Activated T-helper 1 cell treated with anti-CD3 and anti-CD28 coated beads, Interleukin-12 subunit alpha, Interleukin-12 subunit beta, Interleukin-2, Interleukin-4 antibody, amounts not matched to agents 30 ng/mL and 10 ng/mL and 1 ng/mL, durations not matched to agents 14 hours and 24 hours and 36 hours (primary cell): Measurements from ENCODE around the gene MCEMP1. TPM values are rescaled to one million over a fixed set of nuclear protein-coding genes. Genes with fewer than 3 reads are reported as not detected.

Source experiments
- DNase-seq: peaks from one replicate; pipeline ENCODE4 v3.0.0; 2021; ENCODE audit warnings: low spot score
- H3K27ac Mint-ChIP-seq: one replicate; pipeline ENCODE4 v1.8.0; 2021; ENCODE audit warnings: mild to moderate bottlenecking, mixed read lengths
- H3K27me3 Mint-ChIP-seq: one replicate; pipeline ENCODE4 v1.8.0; 2022; ENCODE audit warnings: mild to moderate bottlenecking, moderate library complexity, mixed read lengths; ENCODE audit not compliant: insufficient read depth
- H3K36me3 Mint-ChIP-seq: one replicate; pipeline ENCODE4 v1.8.0; 2021; ENCODE audit warnings: low read depth, mixed read lengths
- H3K4me1 Mint-ChIP-seq: one replicate; pipeline ENCODE4 v1.8.0; 2021; ENCODE audit warnings: low read depth, mixed read lengths
- H3K4me3 Mint-ChIP-seq: one replicate; pipeline ENCODE4 v1.8.0; 2021; ENCODE audit warnings: mild to moderate bottlenecking, moderate library complexity, mixed read lengths
- H3K9me3 Mint-ChIP-seq: one replicate; pipeline ENCODE4 v1.8.0; 2021; ENCODE audit warnings: mixed read lengths
- intact Hi-C: fragments of 100-400 bp; cut with micrococcal nuclease; formaldehyde crosslinking; loops from one replicate; pipeline ENCODE4 v1.15.1; 2024
- total RNA-seq: library from RNA; stranded (reverse); gene quantifications from 2 replicates; pipeline ENCODE4 v1.2.3, GENCODE V29; 2022

MCEMP1 gene
- total RNA-seq, 1 donor from 2014 or later = not detected

DNA sequence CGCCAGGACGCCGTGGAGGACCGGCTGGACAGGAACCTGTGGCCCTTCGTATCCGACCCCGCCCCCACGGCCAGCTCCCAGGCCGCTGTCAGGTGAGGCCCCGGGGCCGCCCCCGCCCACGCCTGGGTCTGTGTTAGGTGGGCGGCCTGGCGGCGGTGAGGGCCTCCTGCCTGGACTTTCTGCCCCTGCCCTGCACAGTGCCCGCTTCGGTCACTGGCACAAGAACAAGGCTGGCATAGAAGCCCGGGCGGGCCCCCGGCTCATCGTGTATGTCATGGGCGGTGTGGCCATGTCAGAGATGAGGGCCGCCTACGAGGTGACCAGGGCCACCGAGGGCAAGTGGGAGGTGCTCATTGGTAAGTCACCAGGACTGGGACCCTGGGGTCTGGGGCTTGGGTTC is 29.7 kb upstream of the MCEMP1 start:
- peaks cover 5% of the 10 kb centered on the region for H3K27me3 Mint-ChIP-seq
- no peaks in the 10 kb centered on the region for H3K9me3 Mint-ChIP-seq
- no peak overlapping the region for H3K4me3 Mint-ChIP-seq
- H3K4me1 Mint-ChIP-seq = peaks cover 2% of the 10 kb centered on the region
- no peak for DNase-seq
- no peak overlapping the region for H3K27ac Mint-ChIP-seq
- intact Hi-C loops = no loop called here
- peaks cover 5% of the 10 kb centered on the region for H3K36me3 Mint-ChIP-seq

DNA sequence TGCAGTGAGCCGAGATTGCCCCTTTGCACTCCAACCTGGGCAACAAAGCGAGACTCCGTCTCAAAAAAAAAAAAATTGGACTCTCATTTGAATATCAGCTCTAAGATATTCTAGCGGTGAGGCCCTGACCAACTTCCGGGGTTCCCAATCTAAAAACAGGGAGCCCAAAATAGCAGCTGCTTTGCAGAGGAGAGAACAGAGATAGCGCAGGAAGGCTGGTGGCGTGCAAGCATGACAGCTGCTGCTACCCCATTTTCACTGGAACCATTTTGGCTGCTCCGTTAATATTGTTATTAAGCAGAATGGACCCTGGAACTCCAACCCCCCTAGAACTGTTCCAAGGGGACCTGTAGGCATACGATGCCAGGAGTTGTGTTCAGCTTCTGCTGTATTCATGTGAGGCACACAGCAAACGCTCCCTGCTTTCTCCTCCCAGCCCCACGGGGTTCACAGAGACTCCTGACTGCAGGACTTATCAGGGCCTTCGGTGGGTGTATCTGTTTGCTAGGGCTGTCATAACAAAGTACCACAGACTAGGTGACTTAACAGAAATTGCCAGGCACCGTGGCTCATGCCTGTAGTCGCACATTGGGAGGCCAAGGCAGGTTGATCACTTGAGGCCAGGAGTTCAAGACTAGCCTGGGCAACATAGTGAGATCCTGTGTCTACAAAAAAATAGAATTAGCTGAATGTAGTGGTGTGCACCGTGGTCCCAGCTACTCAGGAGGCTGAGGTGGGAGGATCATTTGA is 28.4 kb upstream of the MCEMP1 start:
- no peaks in the 10 kb centered on the region for H3K9me3 Mint-ChIP-seq
- intact Hi-C loops = no loop called here
- peaks cover 5% of the 10 kb centered on the region for H3K36me3 Mint-ChIP-seq
- H3K4me1 Mint-ChIP-seq = peaks cover 6% of the 10 kb centered on the region
- no peak overlapping the region for H3K4me3 Mint-ChIP-seq
- peaks cover 7% of the 10 kb centered on the region for H3K27me3 Mint-ChIP-seq
- no peak for DNase-seq
- no peak overlapping the region for H3K27ac Mint-ChIP-seq

DNA sequence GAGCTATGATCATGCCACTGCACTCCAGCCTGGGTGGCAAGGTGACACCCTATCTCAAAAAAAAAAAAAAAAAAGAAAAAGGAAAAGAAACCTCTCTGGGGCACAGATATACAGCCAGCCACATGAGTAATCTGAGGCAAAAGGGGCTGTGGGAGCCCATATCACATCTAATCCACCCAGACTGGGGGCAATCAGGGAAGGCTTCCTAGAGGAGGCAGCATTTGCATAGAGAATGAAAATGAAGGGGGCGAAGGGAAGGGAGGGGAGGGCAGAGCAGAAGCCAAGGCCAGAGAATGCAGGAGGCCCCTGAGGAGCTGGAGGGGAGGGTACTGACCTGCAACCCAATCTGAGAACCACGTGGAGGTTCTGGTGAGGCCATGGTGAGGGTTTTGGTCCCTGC is 26.7 kb upstream of the MCEMP1 start:
- H3K27ac Mint-ChIP-seq = no peak overlapping the region
- no peak for DNase-seq
- H3K9me3 Mint-ChIP-seq = no peaks in the 10 kb centered on the region
- intact Hi-C loops = no loop called here
- peaks cover 7% of the 10 kb centered on the region for H3K27me3 Mint-ChIP-seq
- H3K4me1 Mint-ChIP-seq = peaks cover 6% of the 10 kb centered on the region
- H3K36me3 Mint-ChIP-seq = peaks cover 5% of the 10 kb centered on the region
- no peak overlapping the region for H3K4me3 Mint-ChIP-seq

DNA sequence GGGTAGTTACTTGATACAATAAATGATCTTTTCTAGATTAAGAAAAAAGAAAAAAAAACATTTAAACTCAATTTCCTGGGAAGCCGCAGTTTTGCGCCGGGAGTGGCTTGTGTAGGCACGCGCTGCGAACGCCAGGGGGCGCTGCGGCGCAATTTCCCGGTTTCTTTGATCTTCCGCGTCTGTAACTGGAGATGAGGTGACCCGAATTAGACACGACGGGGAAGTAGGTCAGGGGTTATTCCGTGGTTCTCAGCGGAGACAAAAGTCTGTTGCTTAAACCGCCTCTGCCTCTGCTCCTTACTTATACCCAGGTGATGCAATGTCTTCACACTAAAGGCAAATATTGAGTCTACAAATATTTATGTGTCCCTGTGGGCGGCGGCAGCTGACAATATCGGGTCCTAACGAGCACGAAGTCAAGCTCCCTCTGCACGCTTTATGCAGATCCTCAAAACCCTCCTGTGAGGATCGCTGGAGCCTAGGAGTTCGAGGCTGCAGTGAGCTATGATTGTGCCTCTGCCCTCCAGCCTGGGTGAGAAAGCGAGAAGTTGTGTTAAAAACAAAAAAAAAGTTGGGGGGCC is 24.7 kb upstream of the MCEMP1 start:
- no peaks in the 10 kb centered on the region for H3K36me3 Mint-ChIP-seq
- peaks cover 13% of the 10 kb centered on the region for H3K4me1 Mint-ChIP-seq
- peak overlapping the region; percentile 70 for H3K4me3 Mint-ChIP-seq
- intact Hi-C loops = loop anchor here (1.0 to 2.0 kb wide), 5 partner anchors 15 to 550 kb away; partner anchors contain the start of genes PET100, STXBP2, TRAPPC5 and XAB2
- H3K27ac Mint-ChIP-seq = peak overlapping the region; percentile 52
- DNase-seq = peak; percentile 81
- no peaks in the 10 kb centered on the region for H3K9me3 Mint-ChIP-seq
- H3K27me3 Mint-ChIP-seq = peaks cover 7% of the 10 kb centered on the region

DNA sequence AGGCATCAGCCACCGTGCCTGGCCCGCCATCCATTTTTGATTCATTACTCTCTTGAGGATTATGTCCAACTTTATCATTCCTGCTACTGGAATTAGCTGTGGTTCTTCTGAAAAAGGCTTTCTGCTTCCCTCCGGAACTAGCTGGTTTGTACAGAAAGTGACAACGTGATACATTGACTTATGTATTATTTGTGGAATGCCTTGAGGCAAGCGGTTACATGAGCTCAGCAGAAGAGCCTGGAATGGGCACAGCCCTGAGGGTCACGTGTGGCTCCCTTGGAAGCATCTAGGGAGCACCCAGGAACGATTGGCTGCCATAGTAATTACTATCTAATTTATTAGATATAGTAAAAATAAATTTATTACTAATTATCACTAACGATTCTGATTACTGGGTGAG is 22.5 kb upstream of the MCEMP1 start:
- H3K27ac Mint-ChIP-seq = no peak overlapping the region
- intact Hi-C loops = no loop called here
- peaks cover 8% of the 10 kb centered on the region for H3K27me3 Mint-ChIP-seq
- no peaks in the 10 kb centered on the region for H3K36me3 Mint-ChIP-seq
- H3K9me3 Mint-ChIP-seq = no peaks in the 10 kb centered on the region
- peaks cover 26% of the 10 kb centered on the region for H3K4me1 Mint-ChIP-seq
- DNase-seq = no peak
- H3K4me3 Mint-ChIP-seq = no peak overlapping the region

DNA sequence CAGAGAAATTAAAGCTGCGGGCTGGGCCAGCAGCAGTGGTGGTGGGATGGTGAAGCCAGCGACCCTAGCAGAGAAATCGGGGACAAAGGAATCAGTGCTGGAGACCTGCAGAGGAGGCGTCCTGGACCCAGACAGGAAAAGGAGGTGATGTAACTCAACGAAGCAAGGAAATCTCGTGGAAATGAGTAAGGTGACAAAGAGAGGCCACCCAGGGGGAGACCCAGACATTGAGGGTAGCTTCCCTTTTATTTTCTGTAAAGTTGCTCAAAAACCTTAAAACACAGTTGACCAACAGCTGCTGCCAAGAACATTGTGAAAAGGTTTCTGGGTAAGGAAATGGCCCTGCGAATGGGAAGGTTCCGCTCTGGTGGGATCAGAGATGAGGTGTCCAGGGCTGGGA is 21.3 kb upstream of the MCEMP1 start:
- H3K9me3 Mint-ChIP-seq = no peaks in the 10 kb centered on the region
- intact Hi-C loops = no loop called here
- peak overlapping the region; percentile 44 for H3K27ac Mint-ChIP-seq
- peaks cover 6% of the 10 kb centered on the region for H3K27me3 Mint-ChIP-seq
- no peak overlapping the region for H3K4me3 Mint-ChIP-seq
- DNase-seq = no peak
- peaks cover 26% of the 10 kb centered on the region for H3K4me1 Mint-ChIP-seq
- no peaks in the 10 kb centered on the region for H3K36me3 Mint-ChIP-seq

DNA sequence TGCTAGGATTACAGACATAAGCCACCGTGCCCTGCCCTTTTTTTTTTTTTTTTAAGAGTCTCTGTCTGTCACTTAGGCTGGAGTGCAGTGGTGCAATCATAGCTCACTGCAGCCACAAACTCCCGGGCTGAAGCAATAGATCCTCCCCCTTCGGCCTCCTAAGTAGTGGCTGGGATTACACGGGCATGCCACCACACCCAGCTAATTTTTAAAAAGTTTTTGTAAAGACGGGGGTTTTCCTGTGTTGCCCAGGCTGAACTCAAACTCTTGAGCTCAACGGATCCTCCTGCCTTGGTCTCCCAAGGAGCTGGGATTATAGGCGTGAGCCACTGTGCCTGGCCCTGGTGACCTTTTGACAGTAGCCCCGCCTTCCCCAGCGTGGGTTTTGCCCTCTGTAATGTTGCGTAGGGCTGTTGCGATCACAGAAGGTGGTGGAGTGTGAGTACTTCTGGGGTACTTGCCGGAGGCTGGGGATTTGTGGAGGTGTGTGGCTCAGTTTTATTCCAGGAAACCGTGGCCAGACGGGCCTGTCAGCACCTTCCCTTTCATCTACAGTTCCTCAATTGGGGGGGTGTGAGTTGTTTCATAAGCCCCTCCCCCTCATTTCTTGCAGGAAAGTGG is 19.6 kb upstream of the MCEMP1 start:
- intact Hi-C loops = no loop called here
- no peaks in the 10 kb centered on the region for H3K36me3 Mint-ChIP-seq
- DNase-seq = no peak
- H3K4me1 Mint-ChIP-seq = peaks cover 23% of the 10 kb centered on the region
- no peak overlapping the region for H3K4me3 Mint-ChIP-seq
- H3K27me3 Mint-ChIP-seq = peaks cover 2% of the 10 kb centered on the region
- H3K9me3 Mint-ChIP-seq = no peaks in the 10 kb centered on the region
- peak overlapping the region; percentile 68 for H3K27ac Mint-ChIP-seq

DNA sequence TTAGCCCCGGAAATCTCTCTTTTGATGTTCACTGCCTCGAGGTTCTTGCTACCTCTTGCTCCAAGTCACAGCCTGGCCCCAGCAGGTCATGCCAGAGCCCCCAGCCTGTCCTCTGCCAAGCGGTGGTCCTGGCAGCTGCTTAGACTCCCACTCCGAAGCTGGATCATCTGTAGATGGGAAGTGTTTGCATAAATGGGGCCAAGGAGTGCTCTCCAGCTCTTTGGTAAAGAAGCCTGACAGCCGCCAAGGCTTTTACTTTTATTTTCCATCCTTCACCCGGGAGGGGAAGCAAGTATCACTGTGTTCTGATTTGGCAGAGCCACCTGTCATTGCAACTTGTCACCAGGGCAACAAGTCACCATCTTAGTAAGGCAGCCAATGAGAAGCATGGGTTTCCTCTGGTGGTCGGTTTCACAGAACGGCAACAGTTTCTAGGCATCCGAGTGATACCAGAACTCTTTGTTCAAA is 18.6 kb upstream of the MCEMP1 start:
- Mint-ChIP-seq H3K27me3 (peaks cover 2% of the 10 kb centered on the region), H3K9me3 (no peaks in the 10 kb centered on the region), H3K27ac (peak overlapping the region; percentile 58), H3K36me3 (no peaks in the 10 kb centered on the region), H3K4me1 (peaks cover 19% of the 10 kb centered on the region), H3K4me3 (peak overlapping the region; percentile 50)
- intact Hi-C loops = no loop called here
- peak; percentile 55 for DNase-seq

DNA sequence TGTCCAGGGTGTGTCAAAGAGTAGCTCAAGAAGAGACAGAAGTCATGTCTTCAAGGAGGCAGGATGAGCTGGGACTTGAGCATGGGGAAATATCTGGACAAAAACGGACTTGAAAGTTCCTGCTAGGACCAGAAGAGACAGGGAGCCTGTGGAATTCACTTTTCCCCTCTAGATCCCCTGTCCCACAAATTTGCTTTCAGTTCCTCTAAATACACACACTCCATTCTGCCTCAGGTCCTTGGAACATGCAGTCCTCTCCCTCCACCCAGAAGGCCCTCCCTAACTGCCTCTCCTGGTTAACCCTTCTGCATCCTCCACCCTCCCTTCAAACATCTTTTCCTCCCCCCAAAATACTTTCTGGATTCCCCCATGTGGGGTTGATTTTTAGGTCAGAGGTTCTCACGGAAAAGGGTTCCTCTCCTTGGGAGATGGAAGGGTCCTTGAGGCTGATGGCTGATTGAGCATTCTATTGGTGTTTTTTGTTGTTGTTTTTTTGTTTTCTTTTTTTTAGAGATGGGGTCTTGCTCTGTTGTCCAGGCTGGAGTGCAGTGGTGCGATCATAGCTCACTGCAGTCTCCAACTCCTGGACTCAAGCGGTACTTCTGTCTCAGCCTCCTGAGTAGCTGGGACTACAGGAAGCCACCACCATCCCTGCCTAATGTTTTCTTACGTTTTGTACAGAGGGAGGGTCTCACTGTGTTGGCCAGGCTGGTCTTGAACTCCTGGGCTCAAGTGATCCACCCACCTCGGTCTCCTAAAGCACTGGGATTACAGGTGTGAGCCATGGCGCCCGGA is 14.9 kb upstream of the MCEMP1 start:
- intact Hi-C loops = no loop called here
- H3K9me3 Mint-ChIP-seq = no peaks in the 10 kb centered on the region
- no peak overlapping the region for H3K27ac Mint-ChIP-seq
- H3K27me3 Mint-ChIP-seq = peaks cover 2% of the 10 kb centered on the region
- DNase-seq = no peak
- no peaks in the 10 kb centered on the region for H3K36me3 Mint-ChIP-seq
- peaks cover 15% of the 10 kb centered on the region for H3K4me1 Mint-ChIP-seq
- no peak overlapping the region for H3K4me3 Mint-ChIP-seq

DNA sequence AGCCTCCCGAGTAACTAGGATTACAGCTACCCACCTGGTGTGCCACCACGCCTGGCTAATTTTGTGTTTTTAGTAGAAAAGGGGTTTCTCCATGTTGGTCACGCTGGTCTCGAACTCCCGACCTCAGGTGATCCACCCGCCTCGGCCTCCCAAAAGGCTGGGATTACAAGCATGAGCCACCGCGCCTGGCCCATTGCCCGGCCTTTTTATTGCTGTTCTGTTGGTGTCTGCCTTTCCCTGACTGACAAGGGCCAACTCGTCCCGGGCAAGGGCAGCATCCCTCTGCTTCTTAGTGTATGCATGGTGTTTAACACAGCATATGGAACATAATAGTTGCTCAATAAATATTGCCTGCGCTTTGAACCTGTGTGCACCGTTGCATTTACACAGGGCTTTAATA is 14.2 kb upstream of the MCEMP1 start:
- intact Hi-C loops = no loop called here
- no peak for DNase-seq
- Mint-ChIP-seq H3K27ac (no peak overlapping the region), H3K27me3 (no peaks in the 10 kb centered on the region), H3K36me3 (no peaks in the 10 kb centered on the region), H3K4me1 (peaks cover 8% of the 10 kb centered on the region), H3K4me3 (no peak overlapping the region), H3K9me3 (no peaks in the 10 kb centered on the region)

DNA sequence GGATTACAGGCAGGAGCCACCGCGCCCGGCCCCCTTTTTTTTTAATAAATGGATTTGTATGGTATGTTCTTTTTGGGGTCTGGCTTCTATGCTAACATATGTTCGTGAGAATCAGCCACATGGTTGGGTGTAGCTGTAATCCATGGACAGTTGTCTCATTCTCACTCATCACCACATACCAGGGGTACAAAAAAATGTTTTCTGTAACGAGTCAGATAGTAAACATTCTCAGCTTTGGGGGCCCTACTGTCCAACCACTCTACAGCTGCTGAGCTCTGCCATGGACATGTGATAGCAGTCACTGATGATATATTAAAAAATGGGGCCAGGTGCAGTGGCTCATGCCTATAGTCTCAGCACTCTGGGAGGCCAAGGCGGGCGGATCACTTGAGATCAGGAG is 13.2 kb upstream of the MCEMP1 start:
- H3K27me3 Mint-ChIP-seq = peaks cover 4% of the 10 kb centered on the region
- DNase-seq = no peak
- intact Hi-C loops = no loop called here
- no peaks in the 10 kb centered on the region for H3K9me3 Mint-ChIP-seq
- no peak overlapping the region for H3K4me3 Mint-ChIP-seq
- no peaks in the 10 kb centered on the region for H3K36me3 Mint-ChIP-seq
- no peaks in the 10 kb centered on the region for H3K4me1 Mint-ChIP-seq
- no peak overlapping the region for H3K27ac Mint-ChIP-seq

DNA sequence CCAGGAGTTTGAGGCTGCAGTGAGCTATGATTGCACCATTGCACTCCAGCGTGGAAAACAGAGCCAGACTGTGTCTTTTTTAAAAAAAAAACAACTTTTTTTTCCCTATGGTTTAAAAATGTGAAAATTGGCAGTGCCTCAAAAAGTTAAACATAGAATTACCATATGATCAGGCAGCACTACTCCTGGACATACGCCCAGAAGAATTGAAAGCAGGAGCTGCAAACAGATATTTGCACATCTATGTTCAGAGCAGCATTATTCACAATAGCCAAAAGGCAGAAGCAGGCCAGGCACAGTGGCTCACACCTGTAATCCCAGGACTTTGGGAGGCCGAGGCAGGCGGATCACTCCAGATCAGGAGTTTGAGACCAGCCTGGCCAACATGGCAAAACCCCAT is 11.8 kb upstream of the MCEMP1 start:
- peaks cover 8% of the 10 kb centered on the region for H3K27me3 Mint-ChIP-seq
- no peaks in the 10 kb centered on the region for H3K9me3 Mint-ChIP-seq
- intact Hi-C loops = no loop called here
- no peak overlapping the region for H3K4me3 Mint-ChIP-seq
- peaks cover 4% of the 10 kb centered on the region for H3K4me1 Mint-ChIP-seq
- H3K27ac Mint-ChIP-seq = no peak overlapping the region
- no peaks in the 10 kb centered on the region for H3K36me3 Mint-ChIP-seq
- no peak for DNase-seq

DNA sequence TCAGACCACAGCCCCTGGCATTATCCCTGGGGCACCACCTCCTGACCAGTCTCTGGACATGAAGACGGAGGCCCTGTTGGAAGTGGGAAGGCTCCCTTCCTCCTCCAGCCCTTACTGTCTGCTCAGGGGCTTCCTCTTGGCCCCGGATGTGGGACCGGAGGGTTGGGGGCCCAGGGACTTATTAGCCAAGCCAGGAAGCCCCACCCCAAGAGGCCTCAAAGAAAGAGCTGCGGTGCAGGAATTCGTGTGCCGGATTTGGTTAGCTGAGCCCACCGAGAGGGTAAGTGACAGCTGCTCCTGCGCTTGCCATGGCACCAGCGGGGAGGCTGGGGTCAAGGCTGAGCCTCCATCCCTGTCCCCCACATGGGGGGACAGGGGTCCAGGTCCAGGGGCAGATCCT is 8.0 kb upstream of the MCEMP1 start, which contains the start of gene RETN:
TSS of gene RETN (plus strand) at position 208 of the 400 bp plus-strand sequence. CDS start 278 bp downstream, outside the sequence.
- Mint-ChIP-seq H3K9me3 (no peaks in the 10 kb centered on the region), H3K4me3 (no peak within 1 kb of the TSS), H3K4me1 (peaks cover 4% of the 10 kb centered on the region), H3K36me3 (no peaks in the 10 kb centered on the region), H3K27me3 (peaks cover 33% of the 10 kb centered on the region), H3K27ac (no peak within 1 kb of the TSS)
- intact Hi-C loops = no loop called here
- no peak for DNase-seq
